GM18858 (cell line): ENCODE measurements around the gene SHBG.
"Not testable (repeated sequence)": the region's sequence is repeated elsewhere in the genome, so short reads cannot be mapped to it uniquely, and the experiment has no call there.

Experiments used
- ATAC-seq: cut with Tn5 transposase; IDR thresholded peaks from one replicate; pipeline ENCODE4 v1.9.1; 2021; ENCODE audit not compliant: unreplicated experiment

Gene SHBG

GRCh38 chr17:7611635-7612293, 18.2 kb upstream of the SHBG start:
- no peak for ATAC-seq

- ATAC-seq, result no peak
Observed at GRCh38 chr17:7612294-7612640, 17.7 kb upstream of the SHBG start.

- ATAC-seq, result no peak
Observed at GRCh38 chr17:7613769-7614424, 16.0 kb upstream of the SHBG start.

- ATAC-seq, result peak; percentile 76
Observed at GRCh38 chr17:7614425-7615264, 15.3 kb upstream of the SHBG start, which contains the start of gene FXR2. Gene FXR2, minus strand, starts transcription at chr17:7614897. Its CDS starts 365 bp downstream, at chr17:7614532.

GRCh38 chr17:7615265-7615747, 14.6 kb upstream of the SHBG start:
- no peak for ATAC-seq

- ATAC-seq, result no peak
Observed at GRCh38 chr17:7618608-7619007, 11.3 kb upstream of the SHBG start.

- ATAC-seq, result no peak
Observed at GRCh38 chr17:7620835-7621234, 9.1 kb upstream of the SHBG start.

- no peak for ATAC-seq
Observed at GRCh38 chr17:7623661-7624060, 6.3 kb upstream of the SHBG start.

- ATAC-seq, result not testable (repeated sequence)
Observed at GRCh38 chr17:7625749-7626148, 4.2 kb upstream of the SHBG start.

GRCh38 chr17:7626307-7626706, 3.6 kb upstream of the SHBG start:
- ATAC-seq, result no peak

- no peak for ATAC-seq
Observed at GRCh38 chr17:7626956-7627249, 3.0 kb upstream of the SHBG start.

- ATAC-seq, result no peak
Observed at GRCh38 chr17:7627250-7628121, 2.4 kb upstream of the SHBG start, which contains the start of gene SAT2. Gene SAT2, minus strand, starts transcription at chr17:7627821. Its CDS starts 186 bp downstream, at chr17:7627635.

GRCh38 chr17:7631398-7632380, 1.8 kb downstream of the SHBG start:
- ATAC-seq, result no peak

- no peak for ATAC-seq
Observed at GRCh38 chr17:7632492-7632894, 2.6 kb downstream of the SHBG start.

GRCh38 chr17:7633093-7633492, 3.2 kb downstream of the SHBG start:
- no peak for ATAC-seq

GRCh38 chr17:7634384-7634783, 4.4 kb downstream of the SHBG start:
- no peak for ATAC-seq

GRCh38 chr17:7636163-7636562, 6.2 kb downstream of the SHBG start:
- ATAC-seq, result no peak

GRCh38 chr17:7640783-7641182, 10.8 kb downstream of the SHBG start:
- ATAC-seq, result no peak

- not testable (repeated sequence) for ATAC-seq
Observed at GRCh38 chr17:7641635-7642034, 11.7 kb downstream of the SHBG start.

- no peak for ATAC-seq
Observed at GRCh38 chr17:7644775-7645174, 14.8 kb downstream of the SHBG start.
